GM21526 (cell line): ENCODE results near the gene RPAIN.

Experiments used
- ATAC-seq: cut with Tn5 transposase; IDR thresholded peaks from one replicate; pipeline ENCODE4 v1.9.1; 2021; ENCODE audit warnings: moderate library complexity; ENCODE audit not compliant: unreplicated experiment, low FRiP score

RPAIN gene

GRCh38 chr17:5481451-5481850 is 61.5 kb downstream of the RPAIN start:
- ATAC-seq, result no peak
